Trophoblast cell (in vitro differentiated cells and primary cell): ENCODE results near the gene NDFIP1.
"Not testable (repeated sequence)": the region's sequence is repeated elsewhere in the genome, so short reads cannot be mapped to it uniquely, and the experiment has no call there.

Source experiments
- DNase-seq, 2 donors: peaks; one replicate each; pipeline ENCODE4 v3.0.0-alpha.2; 2016
- H2AFZ ChIP-seq: 2 replicates; pipeline ENCODE4 v1.6.1; 2013; ENCODE audit warnings: low read length, moderate library complexity, mild to moderate bottlenecking; ENCODE audit not compliant: insufficient read depth, poor library complexity
- H2AK5ac ChIP-seq: 2 replicates; pipeline ENCODE4 v1.6.1; 2013; ENCODE audit warnings: mild to moderate bottlenecking, low read length
- H2BK120ac ChIP-seq: 2 replicates; pipeline ENCODE4 v1.6.1; 2013; ENCODE audit warnings: low read length, mild to moderate bottlenecking, moderate library complexity; ENCODE audit not compliant: insufficient read depth, poor library complexity
- H2BK12ac ChIP-seq: 2 replicates; pipeline ENCODE4 v1.6.1; 2013; ENCODE audit warnings: mild to moderate bottlenecking, low read length, moderate library complexity
- H2BK5ac ChIP-seq: 2 replicates; pipeline ENCODE4 v1.6.1; 2013; ENCODE audit warnings: low read length, low read depth, moderate library complexity, mild to moderate bottlenecking; ENCODE audit not compliant: poor library complexity
- H3K14ac ChIP-seq: 2 replicates; pipeline ENCODE4 v1.6.1; 2013; ENCODE audit warnings: mild to moderate bottlenecking, low read length
- H3K18ac ChIP-seq: 2 replicates; pipeline ENCODE4 v1.6.1; 2013; ENCODE audit warnings: mild to moderate bottlenecking, low read length
- H3K23ac ChIP-seq: 2 replicates; pipeline ENCODE4 v1.6.1; 2013; ENCODE audit warnings: low read length
- H3K27ac ChIP-seq: 2 replicates; pipeline ENCODE4 v1.5.1; 2013; ENCODE audit warnings: low read depth, mild to moderate bottlenecking, inconsistent platforms, low read length, moderate library complexity
- H3K27me3 ChIP-seq: 2 replicates; pipeline ENCODE4 v1.6.1; 2013; ENCODE audit warnings: inconsistent platforms, mild to moderate bottlenecking, low read length, moderate library complexity; ENCODE audit not compliant: insufficient read depth
- H3K36me3 ChIP-seq, 2 experiments: 1 replicate in 1 of 2; 2 replicates in 1 of 2; pipeline ENCODE4 v1.6.1; 2013; ENCODE audit warnings: low read length in 2 of 2, mild to moderate bottlenecking in 2 of 2, moderate library complexity in 1 of 2; ENCODE audit not compliant: insufficient read depth in 2 of 2, control insufficient read depth in 1 of 2
- H3K4ac ChIP-seq: 2 replicates; pipeline ENCODE4 v1.6.1; 2013; ENCODE audit warnings: low read depth, mild to moderate bottlenecking, low read length, moderate library complexity
- H3K4me1 ChIP-seq, 2 experiments: 1 replicate in 1 of 2; 2 replicates in 1 of 2; pipeline ENCODE4 v1.6.1; 2013; ENCODE audit warnings: low read length in 2 of 2, mild to moderate bottlenecking in 2 of 2, moderate library complexity in 1 of 2; ENCODE audit not compliant: insufficient read depth in 2 of 2, control insufficient read depth in 1 of 2
- H3K4me2 ChIP-seq: 2 replicates; pipeline ENCODE4 v1.6.1; 2013; ENCODE audit warnings: inconsistent platforms, mild to moderate bottlenecking, low read length, moderate library complexity
- H3K4me3 ChIP-seq: 2 replicates; pipeline ENCODE4 v1.5.1; 2013; ENCODE audit warnings: mild to moderate bottlenecking, low read depth, low read length, inconsistent platforms
- H3K79me1 ChIP-seq: one replicate; pipeline ENCODE4 v1.6.1; 2013; ENCODE audit warnings: low read length
- H3K79me2 ChIP-seq: 2 replicates; pipeline ENCODE4 v1.6.1; 2013; ENCODE audit warnings: low read length, mild to moderate bottlenecking; ENCODE audit not compliant: control insufficient read depth, insufficient read depth, poor library complexity
- H3K9ac ChIP-seq: 2 replicates; pipeline ENCODE4 v1.6.1; 2013; ENCODE audit warnings: mild to moderate bottlenecking, low read length
- H3K9me3 ChIP-seq: 2 replicates; pipeline ENCODE4 v1.6.1; 2013; ENCODE audit warnings: low read depth, mild to moderate bottlenecking, control low read depth, inconsistent platforms, low read length; ENCODE audit not compliant: insufficient read depth
- H4K12ac ChIP-seq: 2 replicates; pipeline ENCODE4 v1.6.1; 2013; ENCODE audit warnings: low read depth, mild to moderate bottlenecking, low read length, moderate library complexity
- H4K8ac ChIP-seq: 2 replicates; pipeline ENCODE4 v1.6.1; 2013; ENCODE audit warnings: low read depth, mild to moderate bottlenecking, low read length, moderate library complexity
- H4K91ac ChIP-seq: one replicate; pipeline ENCODE4 v1.6.1; 2013; ENCODE audit warnings: low read depth, mild to moderate bottlenecking, low read length, moderate library complexity
- WGBS: extraction: QIAGEN DNeasy Blood & Tissue Kit; methylation state at CpG from one replicate; pipeline ENCODE4 v1.1.7; 2013; ENCODE audit warnings: missing lambda C conversion rate; ENCODE audit not compliant: insufficient read length, insufficient coverage; ENCODE audit errors: extremely low coverage; 5-methylcytosine and 5-hydroxymethylcytosine counted together

The NDFIP1 gene

GRCh38 chr5:142188691-142189090 is 80.1 kb downstream of the NDFIP1 start:
- Histone ChIP-seq H3K79me1 (peaks cover 22% of the 10 kb centered on the region), H3K4me1 (peaks cover 5 to 20% of the 10 kb centered on the region in 2 experiments)
- not testable (repeated sequence) for DNase-seq, H2BK120ac ChIP-seq, H3K4ac ChIP-seq, H3K27me3 ChIP-seq, H3K79me2 ChIP-seq, H4K8ac ChIP-seq, H2BK5ac ChIP-seq, H3K23ac ChIP-seq, H4K91ac ChIP-seq, H3K36me3 ChIP-seq, H3K4me3 ChIP-seq, H3K27ac ChIP-seq, H3K9ac ChIP-seq, H3K9me3 ChIP-seq, H2AK5ac ChIP-seq, H2AFZ ChIP-seq, H3K4me2 ChIP-seq, H3K14ac ChIP-seq, H3K18ac ChIP-seq, H2BK12ac ChIP-seq, H4K12ac ChIP-seq
- WGBS, result no CpG with 5 or more reads among the region's 6 CpGs

DNA sequence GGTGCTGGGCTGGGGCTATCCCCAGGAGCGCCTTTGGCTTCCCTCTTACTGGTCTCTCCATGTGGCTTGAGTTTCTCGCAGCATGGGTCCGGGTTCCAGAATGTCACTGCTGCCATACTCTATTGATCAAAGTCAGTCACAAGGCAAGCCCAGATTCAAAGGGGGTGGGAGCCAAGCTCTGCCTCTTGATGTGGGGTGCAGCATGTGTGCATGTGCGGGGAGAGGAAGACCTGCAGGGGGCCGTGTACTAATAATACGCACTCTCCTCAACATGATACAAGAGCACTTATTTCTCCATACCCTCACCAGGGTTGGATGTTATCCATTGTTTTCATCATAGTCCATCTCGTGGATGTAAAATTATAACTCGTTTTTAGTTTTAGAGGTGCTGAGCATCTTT is 81.2 kb downstream of the NDFIP1 start:
- Histone ChIP-seq H3K4me3 (no peak overlapping the region), H2BK12ac (peak overlapping the region; percentile 70), H4K12ac (no peak overlapping the region), H3K23ac (no peak overlapping the region), H4K91ac (peak overlapping the region; percentile 71), H3K18ac (no peak overlapping the region), H3K27ac (no peak overlapping the region), H3K14ac (no peak overlapping the region), H3K27me3 (no peaks in the 10 kb centered on the region), H2BK5ac (no peak overlapping the region), H2BK120ac (peak overlapping the region; percentile 18), H2AFZ (no peak overlapping the region), H3K79me1 (peaks cover 20% of the 10 kb centered on the region), H3K79me2 (no peaks in the 10 kb centered on the region), H3K36me3 (no peaks in the 10 kb centered on the region), H3K4me1 (peaks cover 5 to 19% of the 10 kb centered on the region in 2 experiments), H3K9ac (no peak overlapping the region), H3K9me3 (no peaks in the 10 kb centered on the region), H2AK5ac (no peak overlapping the region), H4K8ac (no peak overlapping the region), H3K4ac (no peak overlapping the region), H3K4me2 (no peak overlapping the region)
- WGBS, result no CpG with 5 or more reads among the region's 8 CpGs
- DNase-seq, result no peak

GRCh38 chr5:142191776-142192175 is 83.2 kb downstream of the NDFIP1 start:
- Histone ChIP-seq H2AFZ (no peak overlapping the region), H2AK5ac (no peak overlapping the region), H3K9ac (no peak overlapping the region), H3K18ac (peak overlapping the region; percentile 7), H3K79me2 (no peaks in the 10 kb centered on the region), H2BK5ac (no peak overlapping the region), H3K4me1 (peaks cover 0 to 10% of the 10 kb centered on the region in 2 experiments), H3K23ac (no peak overlapping the region), H3K36me3 (no peaks in the 10 kb centered on the region), H4K12ac (no peak overlapping the region), H3K4me3 (no peak overlapping the region), H4K91ac (peak overlapping the region; percentile 83), H3K4me2 (no peak overlapping the region), H3K27me3 (no peaks in the 10 kb centered on the region), H2BK120ac (peak overlapping the region; percentile 3), H3K4ac (no peak overlapping the region), H3K9me3 (no peaks in the 10 kb centered on the region), H3K14ac (peak overlapping the region; percentile 5), H3K27ac (no peak overlapping the region), H3K79me1 (peaks cover 12% of the 10 kb centered on the region), H2BK12ac (peak overlapping the region; percentile 1), H4K8ac (no peak overlapping the region)
- no CpG with 5 or more reads among the region's 5 CpGs for WGBS
- DNase-seq, result no peak

- Histone ChIP-seq H3K4ac (no peak overlapping the region), H3K27me3 (no peaks in the 10 kb centered on the region), H3K4me3 (no peak overlapping the region), H3K14ac (no peak overlapping the region), H3K79me2 (no peaks in the 10 kb centered on the region), H2AFZ (no peak overlapping the region), H2BK12ac (no peak overlapping the region), H2BK5ac (no peak overlapping the region), H3K18ac (no peak overlapping the region), H3K23ac (no peak overlapping the region), H3K4me1 (peaks cover 0 to 7% of the 10 kb centered on the region in 2 experiments), H4K8ac (no peak overlapping the region), H4K12ac (no peak overlapping the region), H3K4me2 (no peak overlapping the region), H3K27ac (no peak overlapping the region), H3K79me1 (peaks cover 10% of the 10 kb centered on the region), H2BK120ac (no peak overlapping the region), H4K91ac (no peak overlapping the region), H3K9ac (no peak overlapping the region), H2AK5ac (no peak overlapping the region), H3K36me3 (no peaks in the 10 kb centered on the region), H3K9me3 (no peaks in the 10 kb centered on the region)
- no peak for DNase-seq
- no CpG with 5 or more reads among the region's 15 CpGs for WGBS
Measured at GRCh38 chr5:142192286-142193113, 83.9 kb downstream of the NDFIP1 start.
